GM23338 (cell line): ENCODE results near the gene DDX41. TPM values are rescaled to one million over a fixed set of nuclear protein-coding genes. Genes with fewer than 3 reads are reported as not detected.

ENCODE experiments used
- ATAC-seq: fragments of 200-7000 bp; cut with Tn5 transposase; 3 replicates; pipeline ENCODE4 v1.9.1; 2020
- DNase-seq: peaks from one replicate; pipeline ENCODE4 v3.0.0-alpha.2; 2015; ENCODE audit warnings: low spot score
- H2AFZ ChIP-seq: fragments of 200-600 bp; sonication (generic); 2 replicates; pipeline ENCODE4 v1.8.0; 2016; ENCODE audit warnings: antibody characterized with exemption, mild to moderate bottlenecking, moderate library complexity
- H3F3A ChIP-seq: fragments of 200-600 bp; sonication (generic); replicated peaks from 2 replicates; pipeline ENCODE4 v1.8.0; 2017; ENCODE audit warnings: antibody characterized with exemption, mixed run types, low read depth
- H3K27ac ChIP-seq: fragments of 200-600 bp; sonication (generic); 2 replicates; pipeline ENCODE4 v1.6.1; 2016; ENCODE audit warnings: low read depth
- H3K27me3 ChIP-seq: fragments of 200-600 bp; sonication (generic); 2 replicates; pipeline ENCODE4 v1.8.0; 2016; ENCODE audit warnings: mild to moderate bottlenecking, mixed run types, moderate library complexity; ENCODE audit not compliant: insufficient read depth
- H3K36me3 ChIP-seq: fragments of 200-600 bp; sonication (generic); 2 replicates; pipeline ENCODE4 v1.8.0; 2016; ENCODE audit warnings: mild to moderate bottlenecking; ENCODE audit not compliant: insufficient read depth
- H3K4me1 ChIP-seq: fragments of 200-600 bp; sonication (generic); 2 replicates; pipeline ENCODE4 v1.8.0; 2016; ENCODE audit warnings: mild to moderate bottlenecking, moderate library complexity; ENCODE audit not compliant: insufficient read depth
- H3K4me2 ChIP-seq: fragments of 200-600 bp; sonication (generic); 2 replicates; pipeline ENCODE4 v1.7.1; 2017; ENCODE audit warnings: mixed run types
- H3K4me3 ChIP-seq: fragments of 200-600 bp; sonication (generic); 2 replicates; pipeline ENCODE4 v1.6.1; 2016; ENCODE audit warnings: mixed run types
- H3K79me2 ChIP-seq: fragments of 200-600 bp; sonication (generic); replicated peaks from 2 replicates; pipeline ENCODE4 v1.8.0; 2017; ENCODE audit warnings: mild to moderate bottlenecking; ENCODE audit not compliant: insufficient read depth
- H3K9me2 ChIP-seq: fragments of 200-600 bp; sonication (generic); 2 replicates; pipeline ENCODE4 v1.8.0; 2017; ENCODE audit not compliant: insufficient read depth
- H4K20me1 ChIP-seq: fragments of 200-600 bp; sonication (generic); replicated peaks from 2 replicates; pipeline ENCODE4 v1.8.0; 2017; ENCODE audit warnings: mild to moderate bottlenecking; ENCODE audit not compliant: insufficient read depth
- H3K27ac Mint-ChIP-seq: 2 replicates; pipeline ENCODE4 v1.8.0; 2020; ENCODE audit warnings: inconsistent platforms, mild to moderate bottlenecking, moderate library complexity, mixed read lengths
- H3K27me3 Mint-ChIP-seq: 3 replicates; pipeline ENCODE4 v1.8.0; 2022; ENCODE audit warnings: low read depth, mild to moderate bottlenecking, moderate library complexity, mixed read lengths, inconsistent platforms; ENCODE audit not compliant: insufficient read depth, poor library complexity
- H3K36me3 Mint-ChIP-seq: 3 replicates; pipeline ENCODE4 v1.8.0; 2021; ENCODE audit warnings: low read depth, mild to moderate bottlenecking, inconsistent platforms, moderate library complexity, mixed read lengths
- H3K4me1 Mint-ChIP-seq: 3 replicates; pipeline ENCODE4 v1.8.0; 2020; ENCODE audit warnings: mild to moderate bottlenecking, inconsistent platforms, mixed read lengths
- H3K4me3 Mint-ChIP-seq: 3 replicates; pipeline ENCODE4 v1.8.0; 2021; ENCODE audit warnings: moderate library complexity, mild to moderate bottlenecking, inconsistent platforms, mixed read lengths
- H3K9me3 Mint-ChIP-seq: 3 replicates; pipeline ENCODE4 v1.8.0; 2020; ENCODE audit warnings: moderate library complexity, mild to moderate bottlenecking, inconsistent platforms, mixed read lengths
- CREB1 ChIP-seq: fragments of 250-450 bp; sonication (Bioruptor Pico); IDR thresholded peaks from 2 replicates; pipeline ENCODE4 v1.5.0; 2020; ENCODE audit warnings: low read depth, mild to moderate bottlenecking, moderate library complexity
- JUNB ChIP-seq: IDR thresholded peaks from one replicate; pipeline ENCODE4 v1.6.1; 2016; ENCODE audit warnings: antibody characterized with exemption; ENCODE audit not compliant: unreplicated experiment
- POLR2AphosphoS5 ChIP-seq: IDR thresholded peaks from 2 replicates; pipeline ENCODE4 v1.6.1; 2016; ENCODE audit warnings: antibody characterized with exemption, low read depth
- ZNF114 ChIP-seq: fragments of 250-450 bp; sonication (Bioruptor Pico); IDR thresholded peaks from 2 replicates; pipeline ENCODE4 v1.5.0; 2020; ENCODE audit warnings: mild to moderate bottlenecking, moderate library complexity
- polyA plus RNA-seq: library from polyadenylated mRNA; unstranded; fragments of >200 nt; fragmentation: Nextera tagmentation; extraction: Ambion mirVana; gene quantifications from 2 replicates; pipeline ENCODE4 v1.2.1, GENCODE V29; 2016
- total RNA-seq: library from RNA; depleted of rRNA; stranded (reverse); fragments of >200 nt; shearing (Covaris generic); gene quantifications from 2 replicates; pipeline ENCODE4 v1.2.3, GENCODE V29; 2014
- TF ChIP-seq, protein P1 (sequence below): IDR thresholded peaks from one replicate; pipeline ENCODE4 v1.6.1; 2018; ENCODE audit warnings: antibody characterized with exemption; ENCODE audit not compliant: unreplicated experiment
- TF ChIP-seq, protein P2 (sequence below): IDR thresholded peaks from 2 replicates; pipeline ENCODE4 v1.6.1; 2016; ENCODE audit warnings: antibody characterized with exemption
- TF ChIP-seq, protein P3 (sequence below): fragments of 250-450 bp; sonication (Bioruptor Pico); IDR thresholded peaks from 2 replicates; pipeline ENCODE4 v1.5.0; 2020; ENCODE audit warnings: mild to moderate bottlenecking, moderate library complexity

DDX41 gene
- total and polyA plus RNA-seq, 2 experiments from 2014 or later = 67.1 to 139 TPM

DNA sequence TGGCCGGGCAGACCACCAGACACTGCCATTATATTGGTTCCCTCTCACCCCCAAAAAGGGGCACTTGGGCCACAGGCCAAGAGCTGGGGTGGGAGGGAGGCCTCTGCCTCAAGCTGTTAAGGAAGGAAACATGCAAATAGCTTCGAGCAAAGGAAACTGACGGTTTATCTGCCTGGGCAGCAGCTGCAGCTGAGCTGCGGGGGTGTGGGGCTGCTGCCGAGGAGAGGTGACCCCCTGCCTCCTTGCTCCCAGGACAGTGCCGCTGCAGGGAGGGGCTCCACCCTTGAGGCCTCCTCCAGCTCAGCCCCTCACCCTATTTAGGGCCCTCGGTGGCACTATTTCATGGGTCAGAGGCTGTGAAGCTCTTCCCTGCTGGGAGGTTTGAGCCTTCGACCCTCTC, 7.9 kb downstream of the DDX41 start:
- peaks cover 2% of the 10 kb centered on the region; the same call in 1 of the 3 replicates for H3K9me3 Mint-ChIP-seq
- Histone ChIP-seq H3K4me2 (peak overlapping the region; percentile 55; the same call in 1 of the 2 replicates), H3F3A (peaks cover 5% of the 10 kb centered on the region; the same call in 1 of the 2 replicates), H4K20me1 (no peaks in the 10 kb centered on the region; the same call in 1 of the 2 replicates), H3K4me3 (no peak overlapping the region), H3K79me2 (no peaks in the 10 kb centered on the region), H3K4me1 (peaks cover 15% of the 10 kb centered on the region), H3K27ac (no peak overlapping the region), H3K27me3 (no peaks in the 10 kb centered on the region), H3K36me3 (no peaks in the 10 kb centered on the region), H3K9me2 (no peaks in the 10 kb centered on the region), H2AFZ (no peak overlapping the region)
- ATAC-seq (no peak), DNase-seq (no peak)
- peak overlapping the region; percentile 65; the same call in 1 of the 2 replicates for H3K27ac Mint-ChIP-seq
- H3K27me3 Mint-ChIP-seq = peaks cover 14% of the 10 kb centered on the region
- TF ChIP-seq, protein P1, sequence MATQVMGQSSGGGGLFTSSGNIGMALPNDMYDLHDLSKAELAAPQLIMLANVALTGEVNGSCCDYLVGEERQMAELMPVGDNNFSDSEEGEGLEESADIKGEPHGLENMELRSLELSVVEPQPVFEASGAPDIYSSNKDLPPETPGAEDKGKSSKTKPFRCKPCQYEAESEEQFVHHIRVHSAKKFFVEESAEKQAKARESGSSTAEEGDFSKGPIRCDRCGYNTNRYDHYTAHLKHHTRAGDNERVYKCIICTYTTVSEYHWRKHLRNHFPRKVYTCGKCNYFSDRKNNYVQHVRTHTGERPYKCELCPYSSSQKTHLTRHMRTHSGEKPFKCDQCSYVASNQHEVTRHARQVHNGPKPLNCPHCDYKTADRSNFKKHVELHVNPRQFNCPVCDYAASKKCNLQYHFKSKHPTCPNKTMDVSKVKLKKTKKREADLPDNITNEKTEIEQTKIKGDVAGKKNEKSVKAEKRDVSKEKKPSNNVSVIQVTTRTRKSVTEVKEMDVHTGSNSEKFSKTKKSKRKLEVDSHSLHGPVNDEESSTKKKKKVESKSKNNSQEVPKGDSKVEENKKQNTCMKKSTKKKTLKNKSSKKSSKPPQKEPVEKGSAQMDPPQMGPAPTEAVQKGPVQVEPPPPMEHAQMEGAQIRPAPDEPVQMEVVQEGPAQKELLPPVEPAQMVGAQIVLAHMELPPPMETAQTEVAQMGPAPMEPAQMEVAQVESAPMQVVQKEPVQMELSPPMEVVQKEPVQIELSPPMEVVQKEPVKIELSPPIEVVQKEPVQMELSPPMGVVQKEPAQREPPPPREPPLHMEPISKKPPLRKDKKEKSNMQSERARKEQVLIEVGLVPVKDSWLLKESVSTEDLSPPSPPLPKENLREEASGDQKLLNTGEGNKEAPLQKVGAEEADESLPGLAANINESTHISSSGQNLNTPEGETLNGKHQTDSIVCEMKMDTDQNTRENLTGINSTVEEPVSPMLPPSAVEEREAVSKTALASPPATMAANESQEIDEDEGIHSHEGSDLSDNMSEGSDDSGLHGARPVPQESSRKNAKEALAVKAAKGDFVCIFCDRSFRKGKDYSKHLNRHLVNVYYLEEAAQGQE = no peak
- TF ChIP-seq, protein P2, sequence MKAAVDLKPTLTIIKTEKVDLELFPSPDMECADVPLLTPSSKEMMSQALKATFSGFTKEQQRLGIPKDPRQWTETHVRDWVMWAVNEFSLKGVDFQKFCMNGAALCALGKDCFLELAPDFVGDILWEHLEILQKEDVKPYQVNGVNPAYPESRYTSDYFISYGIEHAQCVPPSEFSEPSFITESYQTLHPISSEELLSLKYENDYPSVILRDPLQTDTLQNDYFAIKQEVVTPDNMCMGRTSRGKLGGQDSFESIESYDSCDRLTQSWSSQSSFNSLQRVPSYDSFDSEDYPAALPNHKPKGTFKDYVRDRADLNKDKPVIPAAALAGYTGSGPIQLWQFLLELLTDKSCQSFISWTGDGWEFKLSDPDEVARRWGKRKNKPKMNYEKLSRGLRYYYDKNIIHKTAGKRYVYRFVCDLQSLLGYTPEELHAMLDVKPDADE = no peak
- TF ChIP-seq ZNF114 (no peak), POLR2AphosphoS5 (no peak), CREB1 (no peak), JUNB (no peak)
- TF ChIP-seq, protein P3, sequence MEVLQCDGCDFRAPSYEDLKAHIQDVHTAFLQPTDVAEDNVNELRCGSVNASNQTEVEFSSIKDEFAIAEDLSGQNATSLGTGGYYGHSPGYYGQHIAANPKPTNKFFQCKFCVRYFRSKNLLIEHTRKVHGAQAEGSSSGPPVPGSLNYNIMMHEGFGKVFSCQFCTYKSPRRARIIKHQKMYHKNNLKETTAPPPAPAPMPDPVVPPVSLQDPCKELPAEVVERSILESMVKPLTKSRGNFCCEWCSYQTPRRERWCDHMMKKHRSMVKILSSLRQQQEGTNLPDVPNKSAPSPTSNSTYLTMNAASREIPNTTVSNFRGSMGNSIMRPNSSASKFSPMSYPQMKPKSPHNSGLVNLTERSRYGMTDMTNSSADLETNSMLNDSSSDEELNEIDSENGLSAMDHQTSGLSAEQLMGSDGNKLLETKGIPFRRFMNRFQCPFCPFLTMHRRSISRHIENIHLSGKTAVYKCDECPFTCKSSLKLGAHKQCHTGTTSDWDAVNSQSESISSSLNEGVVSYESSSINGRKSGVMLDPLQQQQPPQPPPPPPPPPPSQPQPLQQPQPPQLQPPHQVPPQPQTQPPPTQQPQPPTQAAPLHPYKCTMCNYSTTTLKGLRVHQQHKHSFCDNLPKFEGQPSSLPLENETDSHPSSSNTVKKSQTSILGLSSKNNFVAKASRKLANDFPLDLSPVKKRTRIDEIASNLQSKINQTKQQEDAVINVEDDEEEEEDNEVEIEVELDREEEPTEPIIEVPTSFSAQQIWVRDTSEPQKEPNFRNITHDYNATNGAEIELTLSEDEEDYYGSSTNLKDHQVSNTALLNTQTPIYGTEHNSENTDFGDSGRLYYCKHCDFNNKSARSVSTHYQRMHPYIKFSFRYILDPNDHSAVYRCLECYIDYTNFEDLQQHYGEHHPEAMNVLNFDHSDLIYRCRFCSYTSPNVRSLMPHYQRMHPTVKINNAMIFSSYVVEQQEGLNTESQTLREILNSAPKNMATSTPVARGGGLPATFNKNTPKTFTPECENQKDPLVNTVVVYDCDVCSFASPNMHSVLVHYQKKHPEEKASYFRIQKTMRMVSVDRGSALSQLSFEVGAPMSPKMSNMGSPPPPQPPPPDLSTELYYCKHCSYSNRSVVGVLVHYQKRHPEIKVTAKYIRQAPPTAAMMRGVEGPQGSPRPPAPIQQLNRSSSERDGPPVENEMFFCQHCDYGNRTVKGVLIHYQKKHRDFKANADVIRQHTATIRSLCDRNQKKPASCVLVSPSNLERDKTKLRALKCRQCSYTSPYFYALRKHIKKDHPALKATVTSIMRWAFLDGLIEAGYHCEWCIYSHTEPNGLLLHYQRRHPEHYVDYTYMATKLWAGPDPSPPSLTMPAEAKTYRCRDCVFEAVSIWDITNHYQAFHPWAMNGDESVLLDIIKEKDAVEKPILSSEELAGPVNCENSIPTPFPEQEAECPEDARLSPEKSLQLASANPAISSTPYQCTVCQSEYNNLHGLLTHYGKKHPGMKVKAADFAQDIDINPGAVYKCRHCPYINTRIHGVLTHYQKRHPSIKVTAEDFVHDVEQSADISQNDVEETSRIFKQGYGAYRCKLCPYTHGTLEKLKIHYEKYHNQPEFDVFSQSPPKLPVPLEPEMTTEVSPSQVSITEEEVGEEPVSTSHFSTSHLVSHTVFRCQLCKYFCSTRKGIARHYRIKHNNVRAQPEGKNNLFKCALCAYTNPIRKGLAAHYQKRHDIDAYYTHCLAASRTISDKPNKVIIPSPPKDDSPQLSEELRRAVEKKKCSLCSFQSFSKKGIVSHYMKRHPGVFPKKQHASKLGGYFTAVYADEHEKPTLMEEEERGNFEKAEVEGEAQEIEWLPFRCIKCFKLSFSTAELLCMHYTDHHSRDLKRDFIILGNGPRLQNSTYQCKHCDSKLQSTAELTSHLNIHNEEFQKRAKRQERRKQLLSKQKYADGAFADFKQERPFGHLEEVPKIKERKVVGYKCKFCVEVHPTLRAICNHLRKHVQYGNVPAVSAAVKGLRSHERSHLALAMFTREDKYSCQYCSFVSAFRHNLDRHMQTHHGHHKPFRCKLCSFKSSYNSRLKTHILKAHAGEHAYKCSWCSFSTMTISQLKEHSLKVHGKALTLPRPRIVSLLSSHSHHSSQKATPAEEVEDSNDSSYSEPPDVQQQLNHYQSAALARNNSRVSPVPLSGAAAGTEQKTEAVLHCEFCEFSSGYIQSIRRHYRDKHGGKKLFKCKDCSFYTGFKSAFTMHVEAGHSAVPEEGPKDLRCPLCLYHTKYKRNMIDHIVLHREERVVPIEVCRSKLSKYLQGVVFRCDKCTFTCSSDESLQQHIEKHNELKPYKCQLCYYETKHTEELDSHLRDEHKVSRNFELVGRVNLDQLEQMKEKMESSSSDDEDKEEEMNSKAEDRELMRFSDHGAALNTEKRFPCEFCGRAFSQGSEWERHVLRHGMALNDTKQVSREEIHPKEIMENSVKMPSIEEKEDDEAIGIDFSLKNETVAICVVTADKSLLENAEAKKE (CRISPR knock-in tag) = no peak
- peaks cover 22% of the 10 kb centered on the region for H3K4me1 Mint-ChIP-seq
- peaks cover 52% of the 10 kb centered on the region for H3K36me3 Mint-ChIP-seq
- no peak overlapping the region for H3K4me3 Mint-ChIP-seq
